GM10248 (cell line): ENCODE data around the gene MYO1A.

Source experiments
- CTCF ChIA-PET: fragments of 300-600 bp; sonication (Branson Sonifier 250); formaldehyde crosslinking; extraction: SDS; loops from one replicate; lab custom pipeline; 2021; ENCODE audit warnings: antibody characterized with exemption; lab: Yijun Ruan, JAX
- POLR2A ChIA-PET: fragments of 350-650 bp; sonication (Branson Sonifier 250); formaldehyde crosslinking; extraction: SDS; loops from one replicate; lab custom pipeline; 2020; ENCODE audit warnings: antibody characterized with exemption; lab: Yijun Ruan, JAX
- DNase-seq: peaks from one replicate; pipeline ENCODE4 v3.0.0; 2012; ENCODE audit errors: extremely low spot score
- CTCF ChIP-seq: IDR thresholded peaks from 2 replicates; pipeline ENCODE4 v1.5.1; 2012; ENCODE audit warnings: mild to moderate bottlenecking, low read depth; ENCODE audit errors: extremely low read depth, missing control alignments, control extremely low read depth

MYO1A gene

GRCh38 chr12:57095440-57095839 lies 45.5 kb upstream of the MYO1A start:
- POLR2A ChIA-PET, result interaction anchor here (1.3 kb wide), 1 partner anchor 16 kb away, joined by 5 read pairs; the partner anchor contains the start of gene NEMP1
- CTCF ChIA-PET, result interaction anchor here (1.1 to 16.3 kb wide), 2 partner anchors 13 to 26 kb away, joined by 5 to 213 read pairs; partner anchors contain the start of gene STAT6
- no peak for TF ChIP-seq CTCF
- DNase-seq, result no peak

DNA sequence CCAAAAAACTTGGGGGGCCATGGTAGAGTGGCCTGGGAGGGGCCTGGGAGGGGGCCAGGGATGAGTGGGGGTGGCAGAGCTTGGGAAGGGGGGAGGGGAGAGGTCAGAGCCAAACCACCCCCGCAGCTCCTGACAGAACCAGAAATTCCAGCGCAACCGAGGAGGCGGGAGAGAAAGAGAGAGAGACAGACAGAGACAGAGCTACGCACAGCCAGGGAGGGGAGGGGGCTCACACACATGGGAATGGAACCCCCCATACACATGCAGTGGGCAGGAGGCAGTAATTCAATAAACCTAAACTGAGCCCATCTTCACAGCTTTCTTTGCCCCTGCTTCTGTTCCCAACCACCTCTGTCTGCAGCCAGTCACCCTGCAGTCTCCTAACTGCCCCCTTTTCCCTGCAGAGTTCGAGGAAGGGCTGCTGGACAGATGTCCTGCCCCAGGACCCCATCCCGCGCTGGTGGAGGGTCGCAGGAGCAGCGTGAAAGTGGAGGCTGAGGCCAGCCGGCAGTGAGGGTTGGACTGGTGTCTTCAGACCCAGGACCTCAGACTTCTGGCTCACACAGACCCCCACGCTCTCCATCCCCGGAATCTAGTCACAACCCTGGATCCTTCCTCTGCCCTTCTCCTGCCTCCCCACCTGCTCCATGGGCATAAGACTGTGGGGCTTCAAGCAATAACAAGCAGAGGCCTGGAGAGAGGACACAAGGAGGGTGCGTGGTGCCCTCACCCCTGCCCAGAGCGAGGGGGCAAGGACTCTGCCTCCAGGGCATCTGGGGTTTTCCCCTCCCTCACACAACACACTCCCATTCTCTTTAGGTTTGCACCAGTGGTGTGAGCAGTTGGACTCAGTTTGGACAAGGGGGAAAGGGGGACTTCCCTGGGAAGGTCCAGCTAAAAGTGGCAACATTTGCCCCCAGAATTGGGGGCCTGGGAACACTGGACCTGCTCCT lies 44.6 kb upstream of the MYO1A start:
- CTCF ChIA-PET, result interaction anchor here (0.7 to 16.3 kb wide), 13 partner anchors 11 to 142 kb away, joined by 3 to 213 read pairs (median 5); partner anchors contain the start of genes NEMP1 and STAT6
- peak; percentile 38 for DNase-seq
- POLR2A ChIA-PET, result interaction anchor here (0.6 to 1.3 kb wide), 6 partner anchors 9 to 31 kb away, joined by 3 to 12 read pairs (median 5); partner anchors contain the start of gene NEMP1

GRCh38 chr12:57093415-57094207 lies 43.7 kb upstream of the MYO1A start:
- CTCF ChIA-PET, result interaction anchor here (0.7 to 16.3 kb wide), 13 partner anchors 10 to 143 kb away, joined by 3 to 213 read pairs (median 3); partner anchors contain the start of genes NEMP1 and STAT6
- DNase-seq, result peak; percentile 92
- TF ChIP-seq CTCF, result peak; percentile 79
- POLR2A ChIA-PET, result interaction anchor here (0.6 to 1.3 kb wide), 5 partner anchors 10 to 31 kb away, joined by 3 to 12 read pairs (median 5); partner anchors contain the start of gene NEMP1

More for the DNA sequence above, 44.6 kb upstream of the MYO1A start:
- no peak for TF ChIP-seq CTCF

GRCh38 chr12:57092876-57093414 lies 43.0 kb upstream of the MYO1A start:
- no peak for DNase-seq
- no peak for TF ChIP-seq CTCF
- CTCF ChIA-PET, result interaction anchor here (0.9 to 16.3 kb wide), 13 partner anchors 10 to 144 kb away, joined by 3 to 213 read pairs (median 4); partner anchors contain the start of genes NEMP1 and STAT6
- POLR2A ChIA-PET, result interaction anchor here (0.7 to 1.3 kb wide), 2 partner anchors 11 to 14 kb away, joined by 3 to 12 read pairs; partner anchors contain the start of gene NEMP1

- ChIA-PET CTCF (interaction anchor here (0.8 to 16.3 kb wide), 11 partner anchors 10 to 91 kb away, joined by 3 to 213 read pairs (median 4); partner anchors contain the start of genes NEMP1 and STAT6), POLR2A (interaction anchor here (0.7 to 0.8 kb wide), 2 partner anchors 14 to 19 kb away, joined by 3 to 4 read pairs; partner anchors contain the start of gene NEMP1)
- TF ChIP-seq CTCF, result no peak
Observed at GRCh38 chr12:57092529-57092862, 42.6 kb upstream of the MYO1A start.

More at GRCh38 chr12:57092529-57092862, 42.6 kb upstream of the MYO1A start:
- no peak for DNase-seq
